GM12875 (cell line): ENCODE results near the gene THOC1.

Experiments
- H3K4me3 ChIP-seq: one replicate; pipeline ENCODE4 v1.5.1; 2011; ENCODE audit warnings: low read depth, low read length, control low read depth
- CTCF ChIP-seq: IDR thresholded peaks from 2 replicates; pipeline ENCODE4 v1.5.1; 2011; ENCODE audit warnings: low read depth, mild to moderate bottlenecking, control low read depth, inconsistent platforms, low read length, moderate library complexity, borderline replicate concordance; ENCODE audit not compliant: insufficient read depth

THOC1 gene

GRCh38 chr18:217532-218336, 50.1 kb downstream of the THOC1 start:
- H3K4me3 ChIP-seq: no peak overlapping the region
- TF ChIP-seq CTCF: no peak

GRCh38 chr18:215448-216010, 52.3 kb downstream of the THOC1 start:
- TF ChIP-seq CTCF: no peak
- no peak overlapping the region for H3K4me3 ChIP-seq

GRCh38 chr18:213966-214365, 53.9 kb downstream of the THOC1 start:
- no peak for TF ChIP-seq CTCF

GRCh38 chr18:213505-213904, 54.3 kb downstream of the THOC1 start:
- H3K4me3 ChIP-seq: no peak overlapping the region
- TF ChIP-seq CTCF: no peak

More at GRCh38 chr18:213966-214365, 53.9 kb downstream of the THOC1 start:
- H3K4me3 ChIP-seq: no peak overlapping the region

GRCh38 chr18:212780-213179, 55.1 kb downstream of the THOC1 start:
- no peak overlapping the region for H3K4me3 ChIP-seq
- no peak for TF ChIP-seq CTCF

GRCh38 chr18:211582-211981, 56.3 kb downstream of the THOC1 start:
- no peak for TF ChIP-seq CTCF
- no peak overlapping the region for H3K4me3 ChIP-seq

GRCh38 chr18:210733-211132, 57.1 kb downstream of the THOC1 start:
- TF ChIP-seq CTCF: no peak

More at GRCh38 chr18:210733-211132, 57.1 kb downstream of the THOC1 start:
- H3K4me3 ChIP-seq: no peak overlapping the region
